ENCODE data around the gene ACOT8. TPM values are rescaled to one million over a fixed set of nuclear protein-coding genes. Genes with fewer than 3 reads are reported as not detected.

The ACOT8 gene
- polyA plus RNA-seq (2013) = 14.3 and 15.0 TPM in 2 replicates

DNA sequence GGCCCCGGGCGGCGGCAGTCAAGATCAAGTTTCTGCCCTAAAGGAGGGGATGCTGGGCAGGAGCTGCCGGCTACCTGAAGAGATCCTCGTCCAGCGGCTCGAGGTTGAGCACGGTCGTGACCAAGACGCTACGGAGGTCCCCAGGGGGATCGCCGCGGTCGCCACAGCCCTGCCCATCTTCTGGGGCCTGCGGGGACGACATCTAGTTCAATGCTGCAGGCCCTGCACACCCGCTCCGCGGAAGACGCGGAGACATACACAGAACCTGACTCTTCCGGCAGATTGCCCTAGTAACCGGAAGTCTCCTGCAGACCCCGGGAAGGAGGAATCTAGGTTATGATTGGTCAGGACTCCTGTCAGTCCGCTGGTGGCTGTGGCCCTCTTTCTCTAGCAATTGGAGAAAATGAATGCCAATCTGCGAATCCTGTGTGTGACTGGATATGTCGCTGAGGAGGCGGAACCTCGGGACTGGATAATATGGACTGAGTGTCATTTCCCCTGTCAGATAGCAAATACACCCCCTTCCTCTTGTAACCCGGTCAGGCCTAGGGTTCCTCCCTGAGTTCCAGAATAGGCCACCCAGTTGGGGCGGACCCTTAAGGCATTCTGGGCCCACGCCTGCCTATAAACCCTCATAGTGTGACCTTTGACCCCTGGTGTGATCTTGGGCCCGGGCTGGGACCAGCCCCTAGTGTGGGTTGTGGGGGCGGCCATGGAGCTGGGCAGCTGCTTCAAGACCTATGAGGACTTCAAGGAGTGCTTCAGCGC, at the start of gene ACOT8, which contains the start of gene ZSWIM3:
Gene ACOT8, minus strand, starts transcription at position 279 of the 768 bp plus-strand sequence. Its CDS starts 77 bp downstream, at position 202.
Gene ZSWIM3, plus strand, starts transcription at position 501 of the 768 bp plus-strand sequence. Its CDS starts 212 bp downstream, at position 713.
- H4K8ac ChIP-seq (ENCODE audit: low read depth, low read length) = peak within 1 kb of the TSS; percentile 91
- H3K4ac ChIP-seq (ENCODE audit: low read depth, low read length) = peak within 1 kb of the TSS; percentile 71
- peak within 1 kb of the TSS; percentile 29 for H2BK120ac ChIP-seq (ENCODE audit: insufficient read depth, low read length, poor library complexity)
- H3K23ac ChIP-seq (ENCODE audit: low read length) = no peak within 1 kb of the TSS
- H3K27me3 ChIP-seq (ENCODE audit: insufficient read depth, low read length) = no peaks in the 10 kb centered on the region
- peaks cover 5% of the 10 kb centered on the region for H3K79me1 ChIP-seq (ENCODE audit: low read length)
- peak within 1 kb of the TSS; percentile 41 for H2BK5ac ChIP-seq (ENCODE audit: low read depth, low read length, poor library complexity)
- peak within 1 kb of the TSS; percentile 90 for H3K4me2 ChIP-seq (ENCODE audit: low read length)
- peak within 1 kb of the TSS; percentile 81 for H4K91ac ChIP-seq (ENCODE audit: low read depth, low read length)
- H2AFZ ChIP-seq (ENCODE audit: insufficient read depth, low read length, poor library complexity) = peak within 1 kb of the TSS; percentile 92
- H3K14ac ChIP-seq (ENCODE audit: low read length) = peak within 1 kb of the TSS; percentile 69
- peak; percentile 98 to 100 for DNase-seq
- H4K12ac ChIP-seq (ENCODE audit: low read depth, low read length) = peak within 1 kb of the TSS; percentile 81
- H3K9me3 ChIP-seq (ENCODE audit: insufficient read depth, low read depth, low read length) = no peaks in the 10 kb centered on the region
- peak within 1 kb of the TSS; percentile 75 for H3K18ac ChIP-seq (ENCODE audit: low read length)
- H3K9ac ChIP-seq (ENCODE audit: low read length) = peak within 1 kb of the TSS; percentile 49
- H2BK12ac ChIP-seq (ENCODE audit: low read length) = no peak within 1 kb of the TSS
- H3K36me3 ChIP-seq (ENCODE audit: control insufficient read depth in 1 of 2, insufficient read depth in 2 of 2, low read length in 2 of 2) = peaks cover 0 to 7% of the 10 kb centered on the region in 2 experiments
- peak within 1 kb of the TSS; percentile 80 for H3K4me3 ChIP-seq (ENCODE audit: low read depth, low read length)
- no CpG with 5 or more reads among the region's 36 CpGs for WGBS (ENCODE audit: extremely low coverage, insufficient coverage, insufficient read length)
- peaks cover 1% of the 10 kb centered on the region for H3K79me2 ChIP-seq (ENCODE audit: control insufficient read depth, insufficient read depth, low read length, poor library complexity)
- H3K27ac ChIP-seq (ENCODE audit: low read depth, low read length) = no peak within 1 kb of the TSS
- peak within 1 kb of the TSS; percentile 24 for H2AK5ac ChIP-seq (ENCODE audit: low read length)
- peaks cover 3 to 5% of the 10 kb centered on the region in 2 experiments for H3K4me1 ChIP-seq (ENCODE audit: control insufficient read depth in 1 of 2, insufficient read depth in 2 of 2, low read length in 2 of 2)

- H3K14ac ChIP-seq (ENCODE audit: low read length) = no peak overlapping the region
- no peak overlapping the region for H3K23ac ChIP-seq (ENCODE audit: low read length)
- no peak overlapping the region for H2BK120ac ChIP-seq (ENCODE audit: insufficient read depth, low read length, poor library complexity)
- H2AK5ac ChIP-seq (ENCODE audit: low read length) = no peak overlapping the region
- H3K9me3 ChIP-seq (ENCODE audit: insufficient read depth, low read depth, low read length) = no peaks in the 10 kb centered on the region
- no CpG with 5 or more reads among the region's 8 CpGs for WGBS (ENCODE audit: extremely low coverage, insufficient coverage, insufficient read length)
- no peaks in the 10 kb centered on the region for H3K79me2 ChIP-seq (ENCODE audit: control insufficient read depth, insufficient read depth, low read length, poor library complexity)
- no peak overlapping the region for H3K9ac ChIP-seq (ENCODE audit: low read length)
- no peak overlapping the region for H2BK5ac ChIP-seq (ENCODE audit: low read depth, low read length, poor library complexity)
- peaks cover 0 to 5% of the 10 kb centered on the region in 2 experiments for H3K4me1 ChIP-seq (ENCODE audit: control insufficient read depth in 1 of 2, insufficient read depth in 2 of 2, low read length in 2 of 2)
- no peak overlapping the region for H2BK12ac ChIP-seq (ENCODE audit: low read length)
- no peak overlapping the region for H3K4ac ChIP-seq (ENCODE audit: low read depth, low read length)
- no peak overlapping the region for H3K18ac ChIP-seq (ENCODE audit: low read length)
- no peak overlapping the region for H2AFZ ChIP-seq (ENCODE audit: insufficient read depth, low read length, poor library complexity)
- H4K91ac ChIP-seq (ENCODE audit: low read depth, low read length) = no peak overlapping the region
- peak; percentile 91 to 98 for DNase-seq
- H3K27ac ChIP-seq (ENCODE audit: low read depth, low read length) = no peak overlapping the region
- no peak overlapping the region for H4K8ac ChIP-seq (ENCODE audit: low read depth, low read length)
- no peak overlapping the region for H3K4me3 ChIP-seq (ENCODE audit: low read depth, low read length)
- no peaks in the 10 kb centered on the region for H3K79me1 ChIP-seq (ENCODE audit: low read length)
- no peak overlapping the region for H4K12ac ChIP-seq (ENCODE audit: low read depth, low read length)
- H3K4me2 ChIP-seq (ENCODE audit: low read length) = no peak overlapping the region
- H3K27me3 ChIP-seq (ENCODE audit: insufficient read depth, low read length) = no peaks in the 10 kb centered on the region
- peaks cover 10 to 15% of the 10 kb centered on the region in 2 experiments for H3K36me3 ChIP-seq (ENCODE audit: control insufficient read depth in 1 of 2, insufficient read depth in 2 of 2, low read length in 2 of 2)
Measured at GRCh38 chr20:45905505-45906079, 48.4 kb upstream of the ACOT8 start.

DNA sequence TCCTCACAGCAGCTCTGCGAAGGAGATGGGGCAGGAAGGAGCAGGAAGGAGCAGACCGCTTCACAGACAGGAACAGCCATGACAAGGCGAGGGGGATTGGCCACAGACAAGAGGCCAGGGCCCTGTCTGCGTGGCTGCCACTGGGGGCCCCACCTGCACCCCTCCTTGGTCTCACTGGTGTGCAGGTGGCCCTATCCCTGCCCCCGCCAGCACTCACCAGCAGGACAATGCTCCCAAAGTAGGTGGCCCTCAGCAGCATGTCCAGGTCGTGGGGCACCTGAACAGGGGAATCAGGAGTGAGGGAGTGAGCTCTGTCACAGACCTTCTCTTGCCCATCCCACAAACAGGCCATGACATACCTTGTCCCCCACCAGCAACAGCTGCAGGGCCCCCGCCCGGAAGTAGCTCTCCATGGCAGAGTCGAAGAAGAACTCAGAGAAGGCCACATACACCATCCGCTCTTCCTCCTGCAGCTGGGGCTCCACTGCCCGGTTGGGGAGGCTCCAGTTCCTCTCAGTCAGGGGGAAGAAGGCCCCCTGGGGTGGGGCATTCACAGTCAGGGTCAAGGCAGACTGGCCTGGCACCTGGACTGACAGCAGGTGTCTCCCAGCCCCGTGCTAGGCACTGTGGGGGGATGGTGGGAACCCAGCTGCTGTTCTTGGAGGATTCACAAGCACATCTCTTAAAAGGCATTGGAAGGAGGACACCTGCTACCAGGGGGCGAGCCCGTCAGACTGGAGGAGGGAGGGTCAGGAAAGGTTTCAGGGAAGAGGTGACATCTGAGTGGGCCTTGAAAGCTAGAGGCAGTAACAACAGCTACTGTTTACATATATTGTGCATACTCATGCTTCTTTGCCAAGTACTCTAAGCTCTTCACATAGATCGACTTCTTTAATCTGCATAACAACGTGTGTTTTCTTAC, 47.7 kb upstream of the ACOT8 start:
- H4K91ac ChIP-seq (ENCODE audit: low read depth, low read length) = no peak overlapping the region
- no peak overlapping the region for H3K9ac ChIP-seq (ENCODE audit: low read length)
- peaks cover 12 to 15% of the 10 kb centered on the region in 2 experiments for H3K36me3 ChIP-seq (ENCODE audit: control insufficient read depth in 1 of 2, insufficient read depth in 2 of 2, low read length in 2 of 2)
- peaks cover 0 to 5% of the 10 kb centered on the region in 2 experiments for H3K4me1 ChIP-seq (ENCODE audit: control insufficient read depth in 1 of 2, insufficient read depth in 2 of 2, low read length in 2 of 2)
- no peak overlapping the region for H2AFZ ChIP-seq (ENCODE audit: insufficient read depth, low read length, poor library complexity)
- no peak overlapping the region for H2BK12ac ChIP-seq (ENCODE audit: low read length)
- H3K27me3 ChIP-seq (ENCODE audit: insufficient read depth, low read length) = no peaks in the 10 kb centered on the region
- no peak overlapping the region for H3K4ac ChIP-seq (ENCODE audit: low read depth, low read length)
- H2AK5ac ChIP-seq (ENCODE audit: low read length) = no peak overlapping the region
- H3K4me3 ChIP-seq (ENCODE audit: low read depth, low read length) = no peak overlapping the region
- no peak overlapping the region for H4K8ac ChIP-seq (ENCODE audit: low read depth, low read length)
- no peak overlapping the region for H4K12ac ChIP-seq (ENCODE audit: low read depth, low read length)
- no peak for DNase-seq
- H2BK5ac ChIP-seq (ENCODE audit: low read depth, low read length, poor library complexity) = no peak overlapping the region
- H3K4me2 ChIP-seq (ENCODE audit: low read length) = no peak overlapping the region
- H2BK120ac ChIP-seq (ENCODE audit: insufficient read depth, low read length, poor library complexity) = no peak overlapping the region
- no peaks in the 10 kb centered on the region for H3K79me2 ChIP-seq (ENCODE audit: control insufficient read depth, insufficient read depth, low read length, poor library complexity)
- H3K27ac ChIP-seq (ENCODE audit: low read depth, low read length) = no peak overlapping the region
- H3K23ac ChIP-seq (ENCODE audit: low read length) = no peak overlapping the region
- no CpG with 5 or more reads among the region's 16 CpGs for WGBS (ENCODE audit: extremely low coverage, insufficient coverage, insufficient read length)
- no peak overlapping the region for H3K14ac ChIP-seq (ENCODE audit: low read length)
- no peaks in the 10 kb centered on the region for H3K79me1 ChIP-seq (ENCODE audit: low read length)
- no peak overlapping the region for H3K18ac ChIP-seq (ENCODE audit: low read length)
- no peaks in the 10 kb centered on the region for H3K9me3 ChIP-seq (ENCODE audit: insufficient read depth, low read depth, low read length)

GRCh38 chr20:45902199-45902701, 45.1 kb upstream of the ACOT8 start:
- H2AK5ac ChIP-seq (ENCODE audit: low read length) = no peak overlapping the region
- no peak overlapping the region for H3K4me2 ChIP-seq (ENCODE audit: low read length)
- WGBS (ENCODE audit: extremely low coverage, insufficient coverage, insufficient read length) = no CpG with 5 or more reads among the region's 14 CpGs
- H4K12ac ChIP-seq (ENCODE audit: low read depth, low read length) = no peak overlapping the region
- H3K27me3 ChIP-seq (ENCODE audit: insufficient read depth, low read length) = no peaks in the 10 kb centered on the region
- no peak overlapping the region for H4K91ac ChIP-seq (ENCODE audit: low read depth, low read length)
- peaks cover 2% of the 10 kb centered on the region for H3K9me3 ChIP-seq (ENCODE audit: insufficient read depth, low read depth, low read length)
- H3K18ac ChIP-seq (ENCODE audit: low read length) = no peak overlapping the region
- peak in 1 of 2 donors; percentile 19 for DNase-seq
- H4K8ac ChIP-seq (ENCODE audit: low read depth, low read length) = no peak overlapping the region
- H3K4me1 ChIP-seq (ENCODE audit: control insufficient read depth in 1 of 2, insufficient read depth in 2 of 2, low read length in 2 of 2) = peaks cover 0 to 5% of the 10 kb centered on the region in 2 experiments
- no peak overlapping the region for H2AFZ ChIP-seq (ENCODE audit: insufficient read depth, low read length, poor library complexity)
- no peak overlapping the region for H2BK120ac ChIP-seq (ENCODE audit: insufficient read depth, low read length, poor library complexity)
- peaks cover 29 to 30% of the 10 kb centered on the region in 2 experiments for H3K36me3 ChIP-seq (ENCODE audit: control insufficient read depth in 1 of 2, insufficient read depth in 2 of 2, low read length in 2 of 2)
- H2BK12ac ChIP-seq (ENCODE audit: low read length) = no peak overlapping the region
- no peak overlapping the region for H3K14ac ChIP-seq (ENCODE audit: low read length)
- H3K9ac ChIP-seq (ENCODE audit: low read length) = no peak overlapping the region
- H2BK5ac ChIP-seq (ENCODE audit: low read depth, low read length, poor library complexity) = no peak overlapping the region
- H3K79me1 ChIP-seq (ENCODE audit: low read length) = no peaks in the 10 kb centered on the region
- no peak overlapping the region for H3K4ac ChIP-seq (ENCODE audit: low read depth, low read length)
- no peaks in the 10 kb centered on the region for H3K79me2 ChIP-seq (ENCODE audit: control insufficient read depth, insufficient read depth, low read length, poor library complexity)
- H3K27ac ChIP-seq (ENCODE audit: low read depth, low read length) = no peak overlapping the region
- no peak overlapping the region for H3K4me3 ChIP-seq (ENCODE audit: low read depth, low read length)
- no peak overlapping the region for H3K23ac ChIP-seq (ENCODE audit: low read length)
